C4-2B (cell line): ENCODE measurements around the gene SYNJ2.

Source experiments
- CTCF ChIP-seq: fragments of 450-650 bp; conservative IDR thresholded peaks from 2 replicates; pipeline ENCODE4 v1.5.1; 2017; ENCODE audit warnings: mild to moderate bottlenecking
- ZFX ChIP-seq: fragments of 450-650 bp; IDR thresholded peaks from 2 replicates; pipeline ENCODE4 v1.6.1; 2017

- no peak for TF ChIP-seq CTCF
- no peak for TF ChIP-seq ZFX
Measured at GRCh38 chr6:157996918-157997702, 15.4 kb downstream of the SYNJ2 start.
